H1 (cell line): Measurements from ENCODE around the gene COA1. TPM values are rescaled to one million over a fixed set of nuclear protein-coding genes. Genes with fewer than 3 reads are reported as not detected.

Experiments used
- CTCF ChIA-PET: fragments of 300-600 bp; sonication (Branson Sonifier 250); formaldehyde crosslinking; loops from one replicate; lab custom pipeline; 2021; ENCODE audit not compliant: partially characterized antibody; lab: Charles Lee
- POLR2A ChIA-PET: fragments of 300-600 bp; sonication (Branson Sonifier 250); formaldehyde crosslinking; loops from one replicate; lab custom pipeline; 2021; ENCODE audit warnings: inconsistent platforms; ENCODE audit not compliant: partially characterized antibody; lab: Charles Lee
- DNase-seq, 2 experiments: peaks; one replicate each; pipeline versions ENCODE4 v3.0.0 to v3.0.0-alpha.2; 2010 to 2022; ENCODE audit warnings: low spot score in 2 of 2, low read depth in 1 of 2, mixed read lengths in 1 of 2
- FAIRE-seq: peaks from 2 replicates; lab custom pipeline; 2011; peaks lifted over from hg19 to GRCh38; lab: Jason Lieb, UNC
- H2AFZ ChIP-seq: 2 replicates; pipeline ENCODE4 v1.8.1; 2012; ENCODE audit warnings: low read length, inconsistent platforms
- H2AK5ac ChIP-seq: 2 replicates; pipeline ENCODE4 v1.6.1; 2013; ENCODE audit warnings: low read depth, low read length
- H2BK120ac ChIP-seq: replicated peaks from 2 replicates; pipeline ENCODE3; 2013; ENCODE audit warnings: low read depth, low read length, inconsistent platforms
- H2BK12ac ChIP-seq: 2 replicates; pipeline ENCODE4 v1.6.1; 2013; ENCODE audit warnings: low read depth, low read length
- H2BK15ac ChIP-seq: 2 replicates; pipeline ENCODE4 v1.6.1; 2013; ENCODE audit warnings: low read length
- H2BK20ac ChIP-seq: 2 replicates; pipeline ENCODE4 v1.6.1; 2013; ENCODE audit warnings: low read length
- H2BK5ac ChIP-seq: 2 replicates; pipeline ENCODE4 v1.6.1; 2013; ENCODE audit warnings: low read depth, low read length
- H3K14ac ChIP-seq: 2 replicates; pipeline ENCODE4 v1.6.1; 2013; ENCODE audit warnings: inconsistent platforms; ENCODE audit not compliant: insufficient read length
- H3K18ac ChIP-seq: 2 replicates; pipeline ENCODE4 v1.6.1; 2013; ENCODE audit warnings: low read length; ENCODE audit errors: extremely low read depth
- H3K23ac ChIP-seq: 2 replicates; pipeline ENCODE4 v1.6.1; 2013; ENCODE audit warnings: inconsistent platforms; ENCODE audit not compliant: insufficient read length
- H3K23me2 ChIP-seq: 2 replicates; pipeline ENCODE4 v1.6.1; 2013; ENCODE audit warnings: low read depth, low read length
- H3K27ac ChIP-seq: 2 replicates; pipeline ENCODE4 v1.6.1; 2011; ENCODE audit warnings: low read depth, low read length, inconsistent platforms
- H3K27me3 ChIP-seq, 4 experiments: replicated peaks in 1 of 4; 1 replicate in 1 of 4; 2 replicates in 3 of 4; pipeline versions ENCODE4 v1.6.1 to v1.8.1; 2011 to 2013; ENCODE audit warnings: low read length in 3 of 4, mild to moderate bottlenecking in 3 of 4, inconsistent platforms in 2 of 4, mixed read lengths in 2 of 4, moderate library complexity in 1 of 4; ENCODE audit not compliant: control insufficient read depth in 3 of 4, insufficient read depth in 3 of 4; ENCODE audit errors: extremely low read depth in 1 of 4
- H3K36me3 ChIP-seq, 4 experiments: 2 replicates each; pipeline versions ENCODE4 v1.6.1 to v1.8.1; 2011 to 2013; ENCODE audit warnings: mild to moderate bottlenecking in 4 of 4, low read length in 3 of 4, moderate library complexity in 2 of 4, control low read depth in 1 of 4, inconsistent platforms in 1 of 4; ENCODE audit not compliant: insufficient read depth in 4 of 4, control insufficient read depth in 2 of 4
- H3K4ac ChIP-seq: replicated peaks from 2 replicates; pipeline ENCODE3; 2013; ENCODE audit warnings: low read length, low read depth, mixed read lengths, inconsistent platforms; ENCODE audit not compliant: insufficient read length
- H3K4me1 ChIP-seq, 4 experiments: replicated peaks in 1 of 4; 1 replicate in 1 of 4; 2 replicates in 3 of 4; pipeline versions ENCODE4 v1.6.1 to v1.8.1; 2011 to 2013; ENCODE audit warnings: low read length in 3 of 4, inconsistent platforms in 2 of 4, mixed read lengths in 1 of 4; ENCODE audit not compliant: insufficient read depth in 4 of 4, control insufficient read depth in 3 of 4
- H3K4me2 ChIP-seq, 2 experiments: 2 replicates each; pipeline versions ENCODE4 v1.6.1 to v1.8.1; 2011 to 2013; ENCODE audit warnings: low read depth in 2 of 2, low read length in 2 of 2, control low read depth in 1 of 2, inconsistent platforms in 1 of 2, mild to moderate bottlenecking in 1 of 2; ENCODE audit not compliant: insufficient read depth in 1 of 2
- H3K4me3 ChIP-seq, 4 experiments: fragments of 200-600, 300-600 bp in 1 of 4; sonication (generic), shearing (Covaris generic), sonication (Bioruptor Twin) in 1 of 4; 2 replicates each; pipeline versions ENCODE4 v1.5.1 to v1.8.1; 2011 to 2016; ENCODE audit warnings: low read length in 4 of 4, low read depth in 3 of 4, control low read depth in 2 of 4, inconsistent platforms in 2 of 4, mild to moderate bottlenecking in 2 of 4, mixed read lengths in 1 of 4, moderate library complexity in 1 of 4; ENCODE audit not compliant: insufficient read depth in 2 of 4; ENCODE audit errors: extremely low read depth in 1 of 4
- H3K56ac ChIP-seq: replicated peaks from 2 replicates; pipeline ENCODE3; 2013; ENCODE audit warnings: low read depth, mild to moderate bottlenecking, mixed read lengths, low read length, inconsistent platforms; ENCODE audit not compliant: insufficient read length
- H3K79me1 ChIP-seq: 2 replicates; pipeline ENCODE4 v1.6.1; 2013; ENCODE audit warnings: low read depth, low read length, control low read depth
- H3K79me2 ChIP-seq, 2 experiments: 2 replicates each; pipeline versions ENCODE4 v1.6.1 to v1.8.1; 2012 to 2013; ENCODE audit warnings: low read length in 2 of 2, mild to moderate bottlenecking in 2 of 2, inconsistent platforms in 1 of 2; ENCODE audit not compliant: insufficient read depth in 2 of 2, control insufficient read depth in 1 of 2
- H3K9ac ChIP-seq, 4 experiments: replicated peaks in 1 of 4; 1 replicate in 1 of 4; 2 replicates in 3 of 4; pipeline versions ENCODE4 v1.6.1 to v1.8.1; 2011 to 2013; ENCODE audit warnings: low read depth in 3 of 4, low read length in 3 of 4, control low read depth in 2 of 4, mild to moderate bottlenecking in 2 of 4, moderate library complexity in 2 of 4, inconsistent platforms in 1 of 4; ENCODE audit errors: extremely low read depth in 1 of 4
- H3K9me3 ChIP-seq, 2 experiments: 2 replicates each; pipeline versions ENCODE4 v1.6.1 to v1.8.1; 2012 to 2013; ENCODE audit warnings: mild to moderate bottlenecking in 2 of 2, moderate library complexity in 2 of 2, control low read depth in 1 of 2, inconsistent platforms in 1 of 2, low read depth in 1 of 2, low read length in 1 of 2, mixed read lengths in 1 of 2; ENCODE audit not compliant: insufficient read depth in 2 of 2
- H4K20me1 ChIP-seq, 2 experiments: replicated peaks in 1 of 2; 2 replicates each; pipeline versions ENCODE3 to v1.8.1; 2011 to 2013; ENCODE audit warnings: inconsistent platforms in 2 of 2, low read length in 2 of 2, mild to moderate bottlenecking in 1 of 2; ENCODE audit not compliant: insufficient read depth in 2 of 2, control insufficient read depth in 1 of 2
- H4K5ac ChIP-seq: 2 replicates; pipeline ENCODE4 v1.6.1; 2013; ENCODE audit warnings: low read length, low read depth, mixed read lengths, inconsistent platforms; ENCODE audit not compliant: insufficient read length
- H4K8ac ChIP-seq: 2 replicates; pipeline ENCODE4 v1.8.0; 2013; ENCODE audit warnings: mild to moderate bottlenecking, moderate library complexity, low read length, inconsistent platforms; ENCODE audit not compliant: insufficient read depth; ENCODE audit errors: extremely low read depth
- H4K91ac ChIP-seq: replicated peaks from 2 replicates; pipeline ENCODE3; 2013; ENCODE audit warnings: low read length, mixed read lengths, inconsistent platforms; ENCODE audit not compliant: insufficient read length
- CEBPB ChIP-seq: IDR thresholded peaks from 2 replicates; pipeline ENCODE4 v1.6.1; 2012; ENCODE audit warnings: low read depth, low read length
- WGBS, 2 experiments: shearing (Covaris generic) in 1 of 2; methylation state at CpG; one replicate each; pipeline versions ENCODE4 v1.1.6 to v1.1.7; 2013 to 2015; ENCODE audit warnings: low lambda C conversion rate in 2 of 2, mixed read lengths in 2 of 2, inconsistent platforms in 1 of 2, low coverage in 1 of 2, missing lambda C conversion rate in 1 of 2; ENCODE audit not compliant: insufficient replicate concordance in 2 of 2, insufficient coverage in 1 of 2, insufficient read length in 1 of 2; ENCODE audit errors: extremely low coverage in 1 of 2, missing lambda C conversion rate in 1 of 2; 5-methylcytosine and 5-hydroxymethylcytosine counted together
- polyA plus RNA-seq, 7 experiments: library from polyadenylated mRNA; depleted of rRNA in 3 of 7; stranded (reverse) in 5 of 7; unstranded in 2 of 7; fragments of >200 nt in 5 of 7; fragments of 200-250 nt in 2 of 7; gene quantifications; 1 replicate in 5 of 7; 2 replicates in 1 of 7; 4 replicates in 1 of 7; pipeline versions ENCODE4 v1.2.1 to v1.2.3, GENCODE V29; 2011 to 2013; ENCODE audit warnings: missing spikeins in 2 of 7, mixed read lengths in 2 of 7
- total RNA-seq: library from RNA; stranded (reverse); fragmentation: NEBNext Ultra II Directional; extraction: Animal tissue kit (Norgen Biotek cat#: 25700); gene quantifications from 2 replicates; pipeline ENCODE4 v1.2.1, GENCODE V29; 2021

The COA1 gene
- total and polyA plus RNA-seq, 2 of the 8 experiments (the other 6 are each of a cell fraction or from before 2014, with no cell fraction given) = 98.6 to 143 TPM

DNA sequence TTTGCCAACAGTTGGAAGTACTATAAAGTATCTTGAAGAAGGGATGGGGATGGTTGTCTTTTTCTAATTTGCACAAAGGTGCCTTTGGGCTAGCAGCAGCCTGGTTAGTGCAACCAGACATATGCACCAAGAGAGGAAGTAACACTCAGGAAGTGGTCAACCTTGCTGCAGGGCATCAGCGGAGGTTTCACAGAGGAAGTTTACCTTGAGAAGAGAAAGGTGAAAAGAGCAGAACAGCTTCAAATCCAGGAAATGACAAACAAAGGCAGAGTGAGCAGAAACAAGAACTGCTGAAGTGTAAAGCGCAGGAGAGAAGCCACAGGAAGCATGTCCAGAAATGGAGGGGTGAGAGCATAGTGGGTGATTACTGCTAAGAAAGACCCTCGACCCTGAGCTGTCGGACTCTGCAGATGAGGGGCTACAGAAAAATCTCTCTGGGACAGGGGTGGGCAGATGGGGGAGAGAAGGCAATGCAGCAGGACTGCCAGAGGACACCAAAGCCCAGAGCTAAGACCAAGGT is 79.5 kb downstream of the COA1 start:
- ChIA-PET POLR2A (no interaction called here), CTCF (interaction anchor here (3.1 kb wide), 1 partner anchor 67 kb away, joined by 12 read pairs; the partner anchor contains the start of gene STK17A)
- no peak overlapping the region for H2BK20ac ChIP-seq
- no peak overlapping the region for H3K4me3 ChIP-seq
- FAIRE-seq = no peak
- 93% methylated on average over 4 of the region's 4 CpGs; no CpG with 5 or more reads in 1 of the 2 experiments for WGBS, 2 experiments
- no peak for DNase-seq
- H3K23me2 ChIP-seq = no peaks in the 10 kb centered on the region
- no peak overlapping the region for H2BK120ac ChIP-seq
- H3K36me3 ChIP-seq = peaks cover 0 to 22% (median 7%) of the 10 kb centered on the region in 4 experiments; a peak in 2 of 8 replicates
- peaks cover 0 to 3% of the 10 kb centered on the region in 2 experiments for H4K20me1 ChIP-seq
- no peak overlapping the region for H4K91ac ChIP-seq
- peaks cover 2% of the 10 kb centered on the region for H3K79me1 ChIP-seq
- H3K9me3 ChIP-seq = no peaks in the 10 kb centered on the region
- no peak overlapping the region for H2BK12ac ChIP-seq
- H2BK5ac ChIP-seq = peak overlapping the region; percentile 36; the same call in 1 of the 2 replicates
- H3K9ac ChIP-seq = no peak overlapping the region
- H3K56ac ChIP-seq = no peak overlapping the region
- no peak overlapping the region for H3K14ac ChIP-seq
- H3K23ac ChIP-seq = no peak overlapping the region
- no peak overlapping the region for H4K8ac ChIP-seq
- H3K4me1 ChIP-seq = peaks cover 13 to 23% (median 17%) of the 10 kb centered on the region in 4 experiments
- H2AFZ ChIP-seq = no peak overlapping the region
- H3K18ac ChIP-seq = 0 out of 2 replicates have a peak overlapping the region, but pooled peaks have one; percentile 36
- H2BK15ac ChIP-seq = no peak overlapping the region
- H2AK5ac ChIP-seq = 0 out of 2 replicates have a peak overlapping the region, but pooled peaks have one; percentile 17
- H4K5ac ChIP-seq = no peak overlapping the region
- no peak overlapping the region for H3K4me2 ChIP-seq
- H3K4ac ChIP-seq = no peak overlapping the region
- no peak for TF ChIP-seq CEBPB
- TF ChIP-seq, all 59 proteins: peak for 0
- H3K79me2 ChIP-seq = peaks cover 0 to 41% of the 10 kb centered on the region in 2 experiments; a peak in 2 of 4 replicates
- no peak overlapping the region for H3K27ac ChIP-seq
- no peaks in the 10 kb centered on the region for H3K27me3 ChIP-seq
